Thyroid gland (tissue), 4 donors: Measurements from ENCODE around the gene DLG2.

ENCODE experiments used
- POLR2A ChIP-seq, 2 donors: fragments of 450-650 bp; IDR thresholded peaks; one replicate each; pipeline ENCODE4 v1.6.1; 2017; ENCODE audit warnings: antibody characterized with exemption in 2 of 2, mild to moderate bottlenecking in 2 of 2, moderate library complexity in 1 of 2
- TF ChIP-seq, protein P1 (sequence below), 6 experiments: fragments of 200-600 bp in 3 of 6; fragments of 450-650 bp in 3 of 6; sonication (generic) in 3 of 6; IDR thresholded peaks; one replicate each; pipeline ENCODE4 v1.5.1; 2016 to 2019; ENCODE audit warnings: antibody characterized with exemption in 6 of 6, mild to moderate bottlenecking in 2 of 6, inconsistent platforms in 1 of 6, moderate library complexity in 1 of 6

DNA sequence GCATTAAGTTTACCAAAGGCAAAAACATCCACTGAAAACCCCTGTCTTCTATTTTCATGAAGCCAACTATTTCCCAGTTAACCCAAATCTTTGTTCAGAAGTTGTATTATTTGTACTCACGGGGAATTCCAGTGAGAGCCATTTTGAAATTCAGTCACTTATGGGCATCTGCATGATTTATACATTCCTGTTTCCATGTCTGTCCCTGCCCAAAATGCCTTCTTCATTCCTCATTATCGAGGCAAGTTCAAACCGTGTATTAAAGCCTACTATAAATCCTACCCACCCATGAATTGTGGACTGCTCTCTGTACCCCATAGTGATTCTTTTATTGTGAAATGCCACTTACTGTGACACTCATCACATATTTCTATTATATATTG is 772.7 kb downstream of the DLG2 start:
- TF ChIP-seq, protein P1, sequence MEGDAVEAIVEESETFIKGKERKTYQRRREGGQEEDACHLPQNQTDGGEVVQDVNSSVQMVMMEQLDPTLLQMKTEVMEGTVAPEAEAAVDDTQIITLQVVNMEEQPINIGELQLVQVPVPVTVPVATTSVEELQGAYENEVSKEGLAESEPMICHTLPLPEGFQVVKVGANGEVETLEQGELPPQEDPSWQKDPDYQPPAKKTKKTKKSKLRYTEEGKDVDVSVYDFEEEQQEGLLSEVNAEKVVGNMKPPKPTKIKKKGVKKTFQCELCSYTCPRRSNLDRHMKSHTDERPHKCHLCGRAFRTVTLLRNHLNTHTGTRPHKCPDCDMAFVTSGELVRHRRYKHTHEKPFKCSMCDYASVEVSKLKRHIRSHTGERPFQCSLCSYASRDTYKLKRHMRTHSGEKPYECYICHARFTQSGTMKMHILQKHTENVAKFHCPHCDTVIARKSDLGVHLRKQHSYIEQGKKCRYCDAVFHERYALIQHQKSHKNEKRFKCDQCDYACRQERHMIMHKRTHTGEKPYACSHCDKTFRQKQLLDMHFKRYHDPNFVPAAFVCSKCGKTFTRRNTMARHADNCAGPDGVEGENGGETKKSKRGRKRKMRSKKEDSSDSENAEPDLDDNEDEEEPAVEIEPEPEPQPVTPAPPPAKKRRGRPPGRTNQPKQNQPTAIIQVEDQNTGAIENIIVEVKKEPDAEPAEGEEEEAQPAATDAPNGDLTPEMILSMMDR (IDR thresholded peaks at IDR 0.05), result no peak
- TF ChIP-seq POLR2A (IDR thresholded peaks at IDR 0.05), result no peak
